GM10266 (cell line): ENCODE data around the gene LSM12.

ENCODE experiments used
- DNase-seq: peaks from one replicate; pipeline ENCODE4 v3.0.0; 2012; ENCODE audit errors: extremely low spot score
- TF ChIP-seq, protein P1 (sequence below): IDR thresholded peaks from 2 replicates; pipeline ENCODE4 v1.5.1; 2012; ENCODE audit warnings: mild to moderate bottlenecking, low read depth; ENCODE audit not compliant: control insufficient read depth, insufficient read depth; ENCODE audit errors: missing control alignments

Gene LSM12

DNA sequence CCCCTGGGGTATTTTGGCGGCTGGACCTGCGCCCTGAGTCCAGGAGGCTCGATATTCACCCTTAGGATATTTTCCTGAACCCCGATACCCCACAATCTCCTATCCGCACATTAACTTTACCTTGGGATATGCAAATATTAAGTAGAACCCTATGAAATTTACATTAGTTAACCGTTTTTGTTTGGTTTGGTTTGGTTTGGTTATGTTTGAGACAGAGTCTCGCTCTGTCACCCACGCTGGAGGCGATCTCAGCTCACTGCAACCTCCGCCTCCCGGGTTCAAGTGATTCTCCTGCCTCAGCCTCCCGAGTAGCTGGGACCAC lies 71.4 kb downstream of the LSM12 start:
- no peak for DNase-seq
- TF ChIP-seq, protein P1, sequence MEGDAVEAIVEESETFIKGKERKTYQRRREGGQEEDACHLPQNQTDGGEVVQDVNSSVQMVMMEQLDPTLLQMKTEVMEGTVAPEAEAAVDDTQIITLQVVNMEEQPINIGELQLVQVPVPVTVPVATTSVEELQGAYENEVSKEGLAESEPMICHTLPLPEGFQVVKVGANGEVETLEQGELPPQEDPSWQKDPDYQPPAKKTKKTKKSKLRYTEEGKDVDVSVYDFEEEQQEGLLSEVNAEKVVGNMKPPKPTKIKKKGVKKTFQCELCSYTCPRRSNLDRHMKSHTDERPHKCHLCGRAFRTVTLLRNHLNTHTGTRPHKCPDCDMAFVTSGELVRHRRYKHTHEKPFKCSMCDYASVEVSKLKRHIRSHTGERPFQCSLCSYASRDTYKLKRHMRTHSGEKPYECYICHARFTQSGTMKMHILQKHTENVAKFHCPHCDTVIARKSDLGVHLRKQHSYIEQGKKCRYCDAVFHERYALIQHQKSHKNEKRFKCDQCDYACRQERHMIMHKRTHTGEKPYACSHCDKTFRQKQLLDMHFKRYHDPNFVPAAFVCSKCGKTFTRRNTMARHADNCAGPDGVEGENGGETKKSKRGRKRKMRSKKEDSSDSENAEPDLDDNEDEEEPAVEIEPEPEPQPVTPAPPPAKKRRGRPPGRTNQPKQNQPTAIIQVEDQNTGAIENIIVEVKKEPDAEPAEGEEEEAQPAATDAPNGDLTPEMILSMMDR = no peak

DNA sequence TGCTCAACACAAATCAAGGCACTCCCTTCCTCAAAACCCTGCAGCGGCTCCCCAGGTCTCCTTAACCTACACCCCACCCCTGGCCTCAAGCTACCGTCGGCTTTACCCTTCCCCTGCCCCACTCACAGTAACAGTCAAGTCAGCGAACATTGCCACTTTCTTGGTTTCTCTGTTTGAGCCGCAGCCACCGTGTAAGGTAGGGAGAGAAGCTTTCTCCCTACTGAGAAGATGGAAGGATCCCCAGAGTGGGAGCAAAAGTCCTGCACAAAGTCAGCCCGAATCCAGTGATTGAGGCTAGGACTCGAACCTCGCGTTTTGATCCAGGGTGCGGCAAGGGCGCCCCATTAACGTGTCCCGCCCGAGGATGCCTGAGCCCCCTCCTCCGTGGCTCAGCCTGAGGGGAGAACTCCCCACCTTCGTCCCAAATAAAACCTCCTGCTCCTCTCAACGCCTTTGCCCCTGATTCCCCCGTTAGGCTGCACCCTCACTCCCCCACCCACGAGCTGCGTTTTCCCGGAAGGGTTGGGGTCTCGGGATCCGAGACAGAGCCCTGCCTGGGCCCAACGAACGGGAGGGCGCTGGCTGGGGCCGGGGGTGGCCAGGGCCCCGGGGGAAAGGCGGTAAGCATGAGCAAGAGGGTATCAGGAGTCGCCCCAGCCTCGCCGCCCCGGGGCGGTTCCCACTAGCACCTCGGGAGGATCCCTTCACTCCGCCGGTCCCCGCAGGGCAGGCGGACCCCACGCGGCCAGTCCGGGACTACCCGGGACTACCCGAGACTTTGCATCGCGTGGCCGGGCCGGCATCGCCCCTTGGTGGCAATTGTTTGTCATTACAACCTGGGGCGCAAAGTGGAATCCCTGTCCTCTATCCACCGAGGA lies 72.0 kb downstream of the LSM12 start:
- TF ChIP-seq, protein P1 = peak; percentile 73

DNA sequence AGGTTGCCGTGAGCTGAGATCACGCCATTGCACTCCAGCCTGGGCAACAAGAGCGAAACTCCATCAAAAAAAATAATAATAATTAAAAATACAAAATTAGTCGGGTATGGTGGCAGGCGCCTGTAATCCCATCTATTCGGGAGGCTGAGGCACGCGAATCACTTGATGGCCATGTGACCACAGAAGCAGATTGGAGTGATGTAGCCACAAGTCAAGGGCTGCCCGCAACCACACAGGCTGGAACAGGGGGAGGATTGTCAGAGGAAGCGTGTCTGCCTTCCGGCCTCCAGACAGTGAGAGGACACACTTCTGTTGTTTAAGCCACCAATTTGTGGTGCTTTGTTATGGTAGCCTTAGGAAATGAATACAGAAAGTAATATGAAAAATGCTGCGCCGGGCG lies 73.8 kb downstream of the LSM12 start:
- TF ChIP-seq, protein P1 = no peak
- no peak for DNase-seq

More for the DNA sequence above, 72.0 kb downstream of the LSM12 start:
- peak; percentile 76 for DNase-seq

DNA sequence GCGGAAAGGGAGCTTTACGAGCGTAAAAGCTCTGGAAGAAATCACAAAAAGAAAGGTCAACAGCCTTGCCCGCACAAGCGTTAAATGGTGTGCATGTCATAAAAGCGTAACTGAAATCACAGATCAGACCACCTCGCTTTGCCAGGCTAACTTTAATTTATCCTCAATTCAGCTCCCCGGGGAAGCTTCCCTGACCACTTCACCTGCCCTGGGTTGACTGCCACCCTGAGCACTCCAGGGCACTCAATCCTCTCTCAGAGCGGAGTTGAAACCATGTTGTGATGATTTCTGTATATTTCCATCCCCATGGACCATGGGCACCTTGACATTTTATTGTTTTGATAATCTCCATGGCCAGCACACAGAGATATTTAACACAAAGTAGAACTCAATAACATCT lies 78.2 kb downstream of the LSM12 start:
- no peak for DNase-seq
- TF ChIP-seq, protein P1 = no peak

DNA sequence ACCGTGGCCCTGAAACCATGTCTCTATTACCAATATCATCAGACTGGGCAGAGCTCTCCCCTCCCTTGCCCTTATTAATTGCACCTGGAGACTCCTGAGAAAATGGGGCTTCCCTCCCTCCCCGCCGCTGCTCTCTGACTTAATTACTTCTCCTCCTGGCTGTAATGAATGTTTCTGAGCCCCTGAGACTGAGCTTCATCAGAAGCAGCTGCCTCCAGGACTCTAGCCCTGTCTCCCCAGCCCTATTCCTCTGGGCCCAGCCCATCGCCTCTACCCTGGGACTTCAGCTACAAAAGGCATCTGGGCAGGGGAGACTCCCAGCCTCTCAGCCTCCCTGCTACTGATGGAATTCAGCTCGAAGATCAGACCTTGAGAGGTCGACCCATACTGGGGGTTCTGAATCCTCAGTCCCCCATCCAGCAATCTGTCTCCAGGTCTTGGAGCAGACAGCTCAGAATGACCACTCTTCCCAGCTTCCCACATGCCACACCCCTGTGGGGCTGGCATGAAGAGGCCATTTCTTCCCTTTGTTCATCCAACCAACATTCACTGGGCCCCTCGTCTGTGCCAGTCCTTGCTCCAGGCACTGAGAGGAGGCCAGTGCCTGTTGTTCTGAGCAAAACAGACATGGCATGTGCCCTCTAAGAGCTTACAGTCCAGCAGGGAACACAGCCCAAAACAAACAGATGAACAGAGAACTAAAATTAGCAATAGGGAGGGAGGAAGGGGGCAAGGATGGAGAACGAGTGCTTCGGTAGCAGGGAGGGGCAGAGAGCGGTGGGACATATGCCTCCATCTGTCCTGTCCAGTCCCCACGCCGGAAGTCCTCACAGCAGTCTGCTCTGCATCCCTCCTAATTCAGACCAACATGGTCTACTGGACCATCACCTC lies 79.1 kb downstream of the LSM12 start:
- DNase-seq = no peak
- TF ChIP-seq, protein P1 = no peak

DNA sequence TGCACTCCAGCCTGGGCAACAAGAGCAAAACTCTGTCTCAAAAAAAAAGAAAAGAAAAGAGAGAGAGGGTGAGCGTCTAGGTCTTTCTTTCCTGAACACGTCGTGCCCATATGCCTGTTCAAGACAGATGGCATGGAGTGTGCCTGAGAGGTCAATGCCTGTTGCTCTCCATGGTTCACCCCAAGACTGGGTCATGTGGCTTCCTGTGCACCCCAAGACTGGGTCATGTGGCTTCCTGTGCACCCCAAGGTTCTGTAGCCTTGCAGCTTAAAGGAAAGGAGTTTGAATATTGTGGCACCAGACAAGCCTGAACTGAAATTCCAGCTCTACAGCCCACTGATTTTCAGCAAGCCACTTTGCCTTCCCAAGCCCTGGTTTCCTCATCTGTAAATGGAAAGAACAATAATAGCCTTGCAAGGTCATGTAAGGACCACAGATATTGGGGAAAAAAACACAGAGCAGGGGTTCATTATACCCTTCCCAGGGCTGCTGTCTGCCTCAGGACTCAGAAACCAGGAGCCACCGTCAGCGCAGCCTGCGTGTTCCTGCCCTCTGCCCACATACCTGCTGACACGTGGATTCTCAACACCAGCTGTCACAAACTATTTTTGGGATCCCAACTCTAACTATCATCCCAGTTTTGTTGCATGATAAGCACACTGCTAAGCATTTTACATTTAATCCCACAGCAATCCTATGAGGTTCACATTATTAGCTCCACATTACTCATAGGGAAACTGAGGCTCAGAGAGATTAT lies 80.1 kb downstream of the LSM12 start:
- TF ChIP-seq, protein P1 = no peak
- DNase-seq = no peak
